ENCODE measurements around the gene PNMA6F. TPM values are rescaled to one million over a fixed set of nuclear protein-coding genes. Genes with fewer than 3 reads are reported as not detected.

PNMA6F gene
- total RNA-seq, 1 experiment from 2014 or later, result not detected

DNA sequence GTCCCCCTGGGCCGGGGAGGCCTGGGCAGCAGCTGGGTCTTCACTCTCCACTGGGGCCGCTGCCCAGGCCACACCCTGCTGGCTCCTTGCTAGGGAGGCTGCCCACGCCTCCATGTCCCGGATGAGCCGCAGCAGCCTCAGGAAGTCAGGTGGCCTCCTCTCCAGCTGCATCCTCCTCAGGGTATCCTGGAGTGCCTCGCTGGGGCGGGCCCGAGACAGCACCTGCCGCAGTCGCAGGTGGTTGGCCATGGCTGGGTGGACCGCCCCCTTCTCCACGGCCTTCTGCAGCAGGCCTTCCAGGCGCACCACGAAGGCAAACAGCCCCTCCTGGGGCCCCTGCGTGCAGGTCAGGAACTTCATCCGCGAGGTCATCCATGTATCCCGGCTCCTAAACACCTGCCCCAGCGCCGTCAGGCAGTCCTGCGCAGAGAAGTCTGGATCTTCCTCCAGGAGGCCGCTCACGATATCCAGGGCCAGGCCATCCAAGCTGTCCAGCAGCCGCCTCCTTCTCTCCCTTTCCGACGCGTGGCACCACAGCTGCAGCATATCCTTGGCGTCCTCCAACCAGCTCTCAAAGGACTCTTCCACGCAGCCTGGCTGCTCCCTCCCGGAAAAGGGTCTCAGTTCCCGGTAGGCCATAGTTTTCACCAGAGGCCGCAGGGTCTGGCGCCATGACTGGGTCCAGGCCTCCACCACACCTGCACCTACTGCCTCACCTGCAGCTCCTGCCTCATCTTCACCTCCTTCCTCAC, 2.1 kb downstream of the PNMA6F start:
- intact Hi-C loops (cut with micrococcal nuclease; ENCODE audit: unreplicated experiment), result no loop called here
- Mint-ChIP-seq H3K4me3 (ENCODE audit: unreplicated experiment) (no peak overlapping the region), H3K9me3 (ENCODE audit: unreplicated experiment) (no peaks in the 10 kb centered on the region), H3K27me3 (ENCODE audit: insufficient read depth, unreplicated experiment) (peaks cover 5% of the 10 kb centered on the region), H3K4me1 (ENCODE audit: low read depth, unreplicated experiment) (no peaks in the 10 kb centered on the region), H3K36me3 (ENCODE audit: insufficient read depth, unreplicated experiment) (no peaks in the 10 kb centered on the region), H3K27ac (ENCODE audit: unreplicated experiment) (no peak overlapping the region)
- ChIA-PET CTCF (no interaction called here), POLR2A (no interaction called here)
- no peaks in the 10 kb centered on the region for H3K27me3 ChIP-seq (replicated peaks; ENCODE audit: control insufficient read depth, insufficient read depth, low read length)
- TF ChIP-seq, protein P1, sequence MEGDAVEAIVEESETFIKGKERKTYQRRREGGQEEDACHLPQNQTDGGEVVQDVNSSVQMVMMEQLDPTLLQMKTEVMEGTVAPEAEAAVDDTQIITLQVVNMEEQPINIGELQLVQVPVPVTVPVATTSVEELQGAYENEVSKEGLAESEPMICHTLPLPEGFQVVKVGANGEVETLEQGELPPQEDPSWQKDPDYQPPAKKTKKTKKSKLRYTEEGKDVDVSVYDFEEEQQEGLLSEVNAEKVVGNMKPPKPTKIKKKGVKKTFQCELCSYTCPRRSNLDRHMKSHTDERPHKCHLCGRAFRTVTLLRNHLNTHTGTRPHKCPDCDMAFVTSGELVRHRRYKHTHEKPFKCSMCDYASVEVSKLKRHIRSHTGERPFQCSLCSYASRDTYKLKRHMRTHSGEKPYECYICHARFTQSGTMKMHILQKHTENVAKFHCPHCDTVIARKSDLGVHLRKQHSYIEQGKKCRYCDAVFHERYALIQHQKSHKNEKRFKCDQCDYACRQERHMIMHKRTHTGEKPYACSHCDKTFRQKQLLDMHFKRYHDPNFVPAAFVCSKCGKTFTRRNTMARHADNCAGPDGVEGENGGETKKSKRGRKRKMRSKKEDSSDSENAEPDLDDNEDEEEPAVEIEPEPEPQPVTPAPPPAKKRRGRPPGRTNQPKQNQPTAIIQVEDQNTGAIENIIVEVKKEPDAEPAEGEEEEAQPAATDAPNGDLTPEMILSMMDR (IDR thresholded peaks at IDR 0.05; ENCODE audit: insufficient read depth in 1 of 2, low read depth in 1 of 2, low read length in 1 of 2, severe bottlenecking in 1 of 2, unreplicated experiment in 1 of 2), result no peak
- no TSS peak for BruUV-seq (replicated peaks)
- no peaks in the 10 kb centered on the region for H3K36me3 ChIP-seq (ENCODE audit: control insufficient read depth, insufficient read depth, low read length)
- DNase-seq, result no peak
- no peak overlapping the region for H3K4me3 ChIP-seq (ENCODE audit: low read depth, low read length)
- no peaks in the 10 kb centered on the region for H3K4me1 ChIP-seq
- H3K9me3 ChIP-seq, result no peaks in the 10 kb centered on the region

DNA sequence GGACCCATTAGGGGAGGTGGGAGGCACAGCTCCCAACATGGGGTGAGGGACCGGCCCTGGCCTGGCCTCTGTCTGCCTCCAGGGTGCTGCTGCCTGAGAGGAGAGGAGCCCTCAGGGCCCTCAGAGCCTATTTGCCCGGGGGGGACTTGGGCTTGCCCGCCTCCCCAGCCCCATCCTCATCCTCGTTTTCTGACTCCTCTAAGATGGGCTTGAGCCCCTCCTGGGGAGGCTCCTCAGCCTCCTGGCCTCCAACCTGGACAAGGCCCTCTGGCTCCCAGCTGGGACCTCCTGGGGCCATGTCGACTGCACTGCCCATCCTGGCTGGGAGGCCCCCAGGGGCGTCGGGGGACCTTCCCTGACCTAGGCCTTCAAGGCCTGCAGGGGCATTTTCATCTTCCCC, 2.8 kb downstream of the PNMA6F start:
- H3K4me3 Mint-ChIP-seq (ENCODE audit: unreplicated experiment), result no peak overlapping the region
- POLR2A ChIA-PET, result no interaction called here
- H3K27ac Mint-ChIP-seq (ENCODE audit: unreplicated experiment), result no peak overlapping the region
- intact Hi-C loops (cut with micrococcal nuclease; ENCODE audit: unreplicated experiment), result no loop called here
- H3K36me3 ChIP-seq (ENCODE audit: control insufficient read depth, insufficient read depth, low read length), result no peaks in the 10 kb centered on the region
- no TSS peak for BruUV-seq (replicated peaks)
- no peaks in the 10 kb centered on the region for H3K9me3 Mint-ChIP-seq (ENCODE audit: unreplicated experiment)
- no peaks in the 10 kb centered on the region for H3K4me1 Mint-ChIP-seq (ENCODE audit: low read depth, unreplicated experiment)
- no peaks in the 10 kb centered on the region for H3K4me1 ChIP-seq
- H3K4me3 ChIP-seq (ENCODE audit: low read depth, low read length), result no peak overlapping the region
- no peaks in the 10 kb centered on the region for H3K36me3 Mint-ChIP-seq (ENCODE audit: insufficient read depth, unreplicated experiment)
- no peaks in the 10 kb centered on the region for H3K9me3 ChIP-seq
- CTCF ChIA-PET, result no interaction called here
- DNase-seq, result no peak
- TF ChIP-seq, protein P1 (IDR thresholded peaks at IDR 0.05; ENCODE audit: insufficient read depth in 1 of 2, low read depth in 1 of 2, low read length in 1 of 2, severe bottlenecking in 1 of 2, unreplicated experiment in 1 of 2), result no peak
- H3K27me3 ChIP-seq (replicated peaks; ENCODE audit: control insufficient read depth, insufficient read depth, low read length), result no peaks in the 10 kb centered on the region
- peaks cover under 1% of the 10 kb centered on the region for H3K27me3 Mint-ChIP-seq (ENCODE audit: insufficient read depth, unreplicated experiment)

DNA sequence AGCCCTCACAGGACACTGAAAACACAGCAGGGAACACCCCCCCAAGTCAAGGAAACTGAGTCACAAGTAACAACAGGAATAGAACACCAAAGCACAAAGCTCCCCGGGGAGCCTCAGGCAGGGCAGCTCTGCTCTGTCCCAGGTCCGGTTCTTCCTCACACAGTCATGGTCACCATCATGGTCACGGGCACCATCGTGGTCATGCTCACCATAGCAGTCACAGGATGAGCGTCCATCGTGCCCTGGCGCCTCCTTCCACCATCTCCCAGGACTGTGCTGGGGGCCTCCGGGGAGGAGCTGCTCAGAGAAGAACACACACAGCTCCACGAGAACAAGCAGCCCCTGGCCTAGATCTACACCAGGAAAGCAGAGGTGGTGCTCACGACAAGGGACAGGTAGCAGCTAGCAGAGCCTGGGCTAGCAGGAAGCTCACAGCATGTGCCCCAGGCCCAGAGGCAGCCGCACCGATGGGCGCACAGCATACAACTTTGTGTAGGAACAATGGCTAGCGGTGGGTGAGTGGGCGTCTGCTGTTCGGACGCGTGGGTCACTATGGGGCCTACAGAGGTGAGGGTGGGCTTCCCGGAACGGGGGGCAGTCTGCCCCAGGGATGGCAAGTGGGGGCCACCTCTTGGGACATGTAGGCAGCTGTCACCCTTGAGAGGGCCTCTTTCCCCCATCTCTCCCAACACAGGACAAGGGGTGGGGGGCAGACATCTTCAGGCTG, 3.4 kb downstream of the PNMA6F start:
- TF ChIP-seq, protein P1 (IDR thresholded peaks at IDR 0.05; ENCODE audit: insufficient read depth in 1 of 2, low read depth in 1 of 2, low read length in 1 of 2, severe bottlenecking in 1 of 2, unreplicated experiment in 1 of 2), result no peak
- CTCF ChIA-PET, result interaction anchor here (0.9 kb wide), 1 partner anchor 143 kb away, joined by 3 read pairs; no protein-coding TSS in a partner anchor

More for the DNA sequence above, 3.4 kb downstream of the PNMA6F start:
- POLR2A ChIA-PET, result no interaction called here
- no peak overlapping the region for H3K4me3 Mint-ChIP-seq (ENCODE audit: unreplicated experiment)
- H3K4me1 Mint-ChIP-seq (ENCODE audit: low read depth, unreplicated experiment), result no peaks in the 10 kb centered on the region
- Histone ChIP-seq H3K9me3 (no peaks in the 10 kb centered on the region), H3K27me3 (replicated peaks; ENCODE audit: control insufficient read depth, insufficient read depth, low read length) (no peaks in the 10 kb centered on the region), H3K4me1 (no peaks in the 10 kb centered on the region), H3K36me3 (ENCODE audit: control insufficient read depth, insufficient read depth, low read length) (no peaks in the 10 kb centered on the region), H3K4me3 (ENCODE audit: low read depth, low read length) (no peak overlapping the region)
- BruUV-seq (replicated peaks), result no TSS peak
- intact Hi-C loops (cut with micrococcal nuclease; ENCODE audit: unreplicated experiment), result no loop called here
- H3K27me3 Mint-ChIP-seq (ENCODE audit: insufficient read depth, unreplicated experiment), result no peaks in the 10 kb centered on the region
- DNase-seq, result no peak
- no peak overlapping the region for H3K27ac Mint-ChIP-seq (ENCODE audit: unreplicated experiment)
- no peaks in the 10 kb centered on the region for H3K9me3 Mint-ChIP-seq (ENCODE audit: unreplicated experiment)
- H3K36me3 Mint-ChIP-seq (ENCODE audit: insufficient read depth, unreplicated experiment), result no peaks in the 10 kb centered on the region

Data from Caco-2 (cell line).